RWPE1 (cell line): Measurements from ENCODE around the gene OSBP2.

Experiments
- CTCF ChIA-PET: fragments of 350-600 bp; sonication (Branson Sonifier 250); formaldehyde crosslinking; extraction: SDS; loops from one replicate; lab custom pipeline; 2021; lab: Yijun Ruan, JAX
- POLR2A ChIA-PET: fragments of 400-600 bp; formaldehyde crosslinking; extraction: SDS; loops from one replicate; lab custom pipeline; 2020; ENCODE audit warnings: antibody characterized with exemption; ENCODE audit not compliant: low non-redundant PET; lab: Yijun Ruan, JAX
- DNase-seq: peaks from one replicate; pipeline ENCODE4 v3.0.0; 2012; ENCODE audit warnings: low spot score
- H3K27ac ChIP-seq: fragments of 450-650 bp; 2 replicates; pipeline ENCODE4 v1.5.1; 2017
- TF ChIP-seq, protein P1 (sequence below): fragments of 450-650 bp; conservative IDR thresholded peaks from 2 replicates; pipeline ENCODE4 v1.5.1; 2017; ENCODE audit warnings: low read depth, mild to moderate bottlenecking

Gene OSBP2

DNA sequence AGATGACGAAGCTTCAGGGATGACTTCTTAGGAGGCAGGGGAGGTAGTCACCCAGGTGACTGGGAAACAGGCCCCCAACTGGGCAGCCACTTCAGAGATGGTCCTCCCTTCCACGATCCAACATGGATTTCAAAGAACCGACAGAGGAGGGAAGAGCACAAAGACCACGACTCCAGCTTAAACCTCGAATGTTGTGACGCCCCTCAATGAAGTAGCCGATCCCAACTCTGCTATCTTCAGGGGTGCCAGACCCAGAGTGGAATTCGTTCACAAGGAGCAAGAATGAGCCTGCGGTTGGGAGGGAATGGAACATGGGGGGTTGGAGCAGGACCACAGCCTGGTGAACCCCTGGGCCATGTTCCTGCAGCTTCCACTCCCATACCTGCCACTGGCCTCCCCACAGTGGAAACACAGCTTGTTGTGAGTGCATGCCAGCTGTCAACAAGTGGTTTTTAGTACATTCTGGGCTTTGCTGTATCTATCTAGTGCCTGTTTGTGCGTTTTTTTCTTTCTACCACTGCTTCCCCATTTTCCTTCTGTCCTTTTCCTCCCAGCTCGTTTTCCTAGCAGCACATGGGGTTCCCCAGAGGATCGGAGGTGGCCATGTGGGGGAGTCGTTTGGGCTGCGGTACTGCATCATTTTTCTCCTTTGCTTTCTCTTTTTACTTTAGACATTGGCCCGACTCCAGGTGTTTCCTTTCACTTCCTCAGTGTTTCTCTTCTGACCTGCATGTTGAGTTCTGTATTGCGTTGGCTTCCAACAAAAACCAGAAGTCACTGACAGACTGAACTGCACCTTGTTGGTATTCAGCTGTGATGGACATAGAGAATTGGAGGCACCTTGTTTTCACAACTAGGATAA is 208.1 kb downstream of the OSBP2 start:
- ChIA-PET CTCF (no interaction called here), POLR2A (no interaction called here)
- DNase-seq, result no peak
- no peak overlapping the region for H3K27ac ChIP-seq
- TF ChIP-seq, protein P1, sequence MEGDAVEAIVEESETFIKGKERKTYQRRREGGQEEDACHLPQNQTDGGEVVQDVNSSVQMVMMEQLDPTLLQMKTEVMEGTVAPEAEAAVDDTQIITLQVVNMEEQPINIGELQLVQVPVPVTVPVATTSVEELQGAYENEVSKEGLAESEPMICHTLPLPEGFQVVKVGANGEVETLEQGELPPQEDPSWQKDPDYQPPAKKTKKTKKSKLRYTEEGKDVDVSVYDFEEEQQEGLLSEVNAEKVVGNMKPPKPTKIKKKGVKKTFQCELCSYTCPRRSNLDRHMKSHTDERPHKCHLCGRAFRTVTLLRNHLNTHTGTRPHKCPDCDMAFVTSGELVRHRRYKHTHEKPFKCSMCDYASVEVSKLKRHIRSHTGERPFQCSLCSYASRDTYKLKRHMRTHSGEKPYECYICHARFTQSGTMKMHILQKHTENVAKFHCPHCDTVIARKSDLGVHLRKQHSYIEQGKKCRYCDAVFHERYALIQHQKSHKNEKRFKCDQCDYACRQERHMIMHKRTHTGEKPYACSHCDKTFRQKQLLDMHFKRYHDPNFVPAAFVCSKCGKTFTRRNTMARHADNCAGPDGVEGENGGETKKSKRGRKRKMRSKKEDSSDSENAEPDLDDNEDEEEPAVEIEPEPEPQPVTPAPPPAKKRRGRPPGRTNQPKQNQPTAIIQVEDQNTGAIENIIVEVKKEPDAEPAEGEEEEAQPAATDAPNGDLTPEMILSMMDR, result no peak

DNA sequence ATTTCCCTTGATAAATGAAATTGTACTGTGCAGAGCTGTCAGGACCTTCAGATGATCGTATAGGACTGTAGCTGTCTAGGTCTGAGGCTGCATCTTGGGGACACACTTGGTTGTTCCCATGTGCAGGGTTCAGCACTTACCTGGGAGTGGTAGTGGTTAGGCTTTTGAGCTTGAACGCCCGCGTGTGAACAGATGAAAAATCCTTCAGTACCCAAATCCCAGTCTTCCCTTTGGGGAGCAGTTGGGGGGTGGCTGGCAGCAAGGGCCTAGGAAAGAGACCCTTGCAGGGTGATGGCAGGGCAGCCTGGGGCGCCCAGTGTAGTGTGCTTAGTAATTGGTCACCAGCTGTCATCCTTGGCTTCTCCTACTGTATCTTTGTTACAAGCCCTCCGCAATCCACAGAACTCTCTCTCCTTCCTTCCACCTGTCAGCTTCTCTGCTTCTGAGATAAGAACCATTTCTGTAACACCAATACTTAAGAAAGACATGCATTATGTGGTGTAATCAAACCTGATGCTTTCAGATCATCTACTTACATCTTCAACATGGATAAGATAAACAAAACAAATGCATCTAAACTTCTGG is 209.3 kb downstream of the OSBP2 start:
- DNase-seq, result no peak
- POLR2A ChIA-PET, result no interaction called here
- CTCF ChIA-PET, result no interaction called here
- TF ChIP-seq, protein P1, result no peak
- no peak overlapping the region for H3K27ac ChIP-seq

GRCh38 chr22:30905696-30906341 is 211.1 kb downstream of the OSBP2 start:
- no peak for DNase-seq
- ChIA-PET CTCF (no interaction called here), POLR2A (no interaction called here)
- no peak overlapping the region for H3K27ac ChIP-seq
- TF ChIP-seq, protein P1, result no peak

- no peak overlapping the region for H3K27ac ChIP-seq
- CTCF ChIA-PET, result no interaction called here
- TF ChIP-seq, protein P1, result no peak
- POLR2A ChIA-PET, result no interaction called here
- no peak for DNase-seq
These were observed 211.7 kb downstream of the OSBP2 start for GRCh38 chr22:30906411-30906810.

GRCh38 chr22:30906946-30907345 is 212.3 kb downstream of the OSBP2 start:
- TF ChIP-seq, protein P1, result no peak
- POLR2A ChIA-PET, result no interaction called here
- CTCF ChIA-PET, result no interaction called here
- no peak overlapping the region for H3K27ac ChIP-seq
- DNase-seq, result no peak

GRCh38 chr22:30908051-30908461 is 213.4 kb downstream of the OSBP2 start:
- CTCF ChIA-PET, result interaction anchor here (0.8 kb wide), 1 partner anchor 12 kb away, joined by 3 read pairs; no protein-coding TSS in a partner anchor
- POLR2A ChIA-PET, result no interaction called here

More at GRCh38 chr22:30908051-30908461, 213.4 kb downstream of the OSBP2 start:
- TF ChIP-seq, protein P1, result no peak
- no peak overlapping the region for H3K27ac ChIP-seq
- DNase-seq, result no peak
